GM18951 (cell line): ENCODE measurements around the gene NKTR.

ENCODE experiments used
- POLR2A ChIP-seq: IDR thresholded peaks from 4 replicates; pipeline ENCODE4 v1.6.1; 2011; ENCODE audit warnings: mild to moderate bottlenecking; ENCODE audit not compliant: insufficient read length, insufficient read depth; ENCODE audit errors: extremely low read depth
- in situ Hi-C: fragments of 300-500 bp; cut with MboI; formaldehyde crosslinking; loops from one replicate; pipeline ENCODE4 v1.12.0; 2022; ENCODE audit warnings: low sequenced_read_pairs, mixed read lengths, inconsistent platforms; ENCODE audit not compliant: unreplicated experiment

Gene NKTR

GRCh38 chr3:42663581-42664437, 63.3 kb downstream of the NKTR start:
- in situ Hi-C loops, result no loop called here

GRCh38 chr3:42664438-42664803, 63.9 kb downstream of the NKTR start:
- TF ChIP-seq POLR2A, result no peak
- in situ Hi-C loops, result no loop called here

More at GRCh38 chr3:42663581-42664437, 63.3 kb downstream of the NKTR start:
- TF ChIP-seq POLR2A, result no peak

- in situ Hi-C loops, result no loop called here
- TF ChIP-seq POLR2A, result no peak
These were observed 64.8 kb downstream of the NKTR start for GRCh38 chr3:42665050-42665878.

GRCh38 chr3:42666022-42666421, 65.5 kb downstream of the NKTR start:
- in situ Hi-C loops, result no loop called here
- TF ChIP-seq POLR2A, result no peak

- TF ChIP-seq POLR2A, result no peak
- in situ Hi-C loops, result no loop called here
These were observed 66.1 kb downstream of the NKTR start for GRCh38 chr3:42666577-42666998.

GRCh38 chr3:42667096-42667522, 66.6 kb downstream of the NKTR start:
- TF ChIP-seq POLR2A, result no peak
- in situ Hi-C loops, result no loop called here

- in situ Hi-C loops, result no loop called here
- TF ChIP-seq POLR2A, result no peak
These were observed 67.3 kb downstream of the NKTR start for GRCh38 chr3:42667523-42668412.

- TF ChIP-seq POLR2A, result no peak
- in situ Hi-C loops, result no loop called here
These were observed 67.9 kb downstream of the NKTR start for GRCh38 chr3:42668413-42668760.

GRCh38 chr3:42668793-42669217, 68.3 kb downstream of the NKTR start:
- TF ChIP-seq POLR2A, result no peak
- in situ Hi-C loops, result no loop called here

GRCh38 chr3:42670051-42670576, 69.6 kb downstream of the NKTR start:
- in situ Hi-C loops, result no loop called here
- no peak for TF ChIP-seq POLR2A

- TF ChIP-seq POLR2A, result no peak
These were observed 70.2 kb downstream of the NKTR start for GRCh38 chr3:42670670-42671069.

GRCh38 chr3:42672515-42672914, 72.0 kb downstream of the NKTR start:
- no peak for TF ChIP-seq POLR2A
- in situ Hi-C loops, result no loop called here

More at GRCh38 chr3:42670670-42671069, 70.2 kb downstream of the NKTR start:
- in situ Hi-C loops, result no loop called here

GRCh38 chr3:42673082-42673481, 72.6 kb downstream of the NKTR start:
- no peak for TF ChIP-seq POLR2A
- in situ Hi-C loops, result no loop called here

- in situ Hi-C loops, result no loop called here
- no peak for TF ChIP-seq POLR2A
These were observed 73.7 kb downstream of the NKTR start for GRCh38 chr3:42674146-42674545.
